Left lung (tissue), 10 donors: ENCODE results near the gene ERO1B. TPM values are rescaled to one million over a fixed set of nuclear protein-coding genes. Genes with fewer than 3 reads are reported as not detected.
"Not testable (repeated sequence)": the region's sequence is repeated elsewhere in the genome, so short reads cannot be mapped to it uniquely, and the experiment has no call there.

Experiments used
- ATAC-seq: fragments of 200-7000 bp; cut with Tn5 transposase; one replicate; pipeline ENCODE4 v1.9.1; 2020; ENCODE audit warnings: moderate library complexity
- DNase-seq, 4 donors: peaks; one replicate each; pipeline ENCODE4 v3.0.0-alpha.2; 2013 to 2020
- H3K27ac ChIP-seq, 2 donors: fragments of 200-600 bp; sonication (generic) in 1 of 2; one replicate each; pipeline versions ENCODE4 v1.5.0 to v1.8.0; 2020 to 2021
- H3K27me3 ChIP-seq, 2 donors: fragments of 200-600 bp; sonication (generic) in 1 of 2; one replicate each; pipeline versions ENCODE4 v1.5.0 to v1.8.0; 2020 to 2021
- H3K36me3 ChIP-seq, 2 donors: fragments of 200-600 bp; sonication (generic) in 1 of 2; one replicate each; pipeline versions ENCODE4 v1.5.0 to v1.8.0; 2020 to 2021
- H3K4me1 ChIP-seq, 2 donors: fragments of 200-600 bp; one replicate each; pipeline ENCODE4 v1.8.0; 2021
- H3K4me3 ChIP-seq, 2 donors: fragments of 200-600 bp; sonication (generic) in 1 of 2; one replicate each; pipeline versions ENCODE4 v1.5.0 to v1.8.0; 2020 to 2021; ENCODE audit warnings: mild to moderate bottlenecking in 1 of 2
- H3K9me3 ChIP-seq, 2 donors: fragments of 200-600 bp; sonication (generic) in 1 of 2; one replicate each; pipeline versions ENCODE4 v1.5.0 to v1.8.0; 2020 to 2021
- CTCF ChIP-seq, 2 donors: fragments of 200-600 bp; sonication (generic) in 1 of 2; IDR thresholded peaks; one replicate each; pipeline versions ENCODE4 v1.5.0 to v1.8.0; 2021; ENCODE audit warnings: antibody characterized with exemption in 2 of 2
- intact Hi-C, 2 donors: fragments of 100-400 bp; cut with DNase I; formaldehyde crosslinking; loops; one replicate each; pipeline versions ENCODE4 v1.11.2 to v1.14.2; 2022
- polyA plus RNA-seq, 6 donors: library from polyadenylated mRNA; unstranded; fragments of 120-200 nt; gene quantifications; one replicate each; pipeline ENCODE4 v1.2.1, GENCODE V29; 2013; ENCODE audit not compliant: insufficient read length in 6 of 6
- total RNA-seq, 2 donors: library from RNA; stranded (reverse); fragmentation: NEBNext Ultra II Directional; extraction: Animal tissue kit (Norgen Biotek cat#: 25700); gene quantifications; one replicate each; pipeline ENCODE4 v1.2.1, GENCODE V29; 2021
- donor health status: DM: no; HTN: yes; CAD: no.
- donor health status: DM: no; HTN: no; CAD: no.

The ERO1B gene
- total and polyA plus RNA-seq, 8 donors = 5.8 to 11.1 (median 9.5) TPM

DNA sequence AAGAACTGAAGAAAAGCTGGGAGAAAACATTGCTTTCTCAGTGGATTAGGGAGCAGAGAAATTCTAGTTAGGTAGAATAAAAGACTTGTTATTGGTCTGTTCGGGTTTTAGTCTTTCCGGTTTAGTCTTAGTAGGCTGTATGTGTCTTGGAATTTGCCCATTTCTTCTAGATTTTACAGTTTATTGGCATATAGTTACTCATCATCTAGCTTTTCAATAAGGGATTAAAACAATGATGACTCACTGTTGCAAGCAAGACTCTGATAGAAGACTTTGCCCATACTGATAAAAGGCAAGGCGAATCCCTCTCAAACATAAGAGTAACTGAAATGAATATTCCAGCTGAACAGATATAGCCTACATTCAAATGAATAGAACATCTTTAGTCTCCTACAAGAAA is 77.1 kb downstream of the ERO1B start:
- H3K36me3 ChIP-seq = peaks cover 0 to 26% of the 10 kb centered on the region in 2 donors
- H3K4me1 ChIP-seq = peaks cover 0 to 4% of the 10 kb centered on the region in 2 donors
- intact Hi-C loops = no loop called here
- H3K9me3 ChIP-seq = peaks cover 4 to 23% of the 10 kb centered on the region in 2 donors
- no peak overlapping the region for H3K27ac ChIP-seq
- DNase-seq = no peak
- no peak overlapping the region for H3K4me3 ChIP-seq
- H3K27me3 ChIP-seq = no peaks in the 10 kb centered on the region
- no peak for TF ChIP-seq CTCF (IDR thresholded peaks at IDR 0.05)
- no peak for ATAC-seq

- peaks cover 4 to 29% of the 10 kb centered on the region in 2 donors for H3K9me3 ChIP-seq
- TF ChIP-seq CTCF (IDR thresholded peaks at IDR 0.05) = no peak
- DNase-seq (no peak), ATAC-seq (no peak)
- H3K27ac ChIP-seq = no peak overlapping the region
- no peaks in the 10 kb centered on the region for H3K27me3 ChIP-seq
- peaks cover 0 to 4% of the 10 kb centered on the region in 2 donors for H3K4me1 ChIP-seq
- H3K36me3 ChIP-seq = peaks cover 0 to 26% of the 10 kb centered on the region in 2 donors
- no peak overlapping the region for H3K4me3 ChIP-seq
- intact Hi-C loops = no loop called here
These were observed 77.7 kb downstream of the ERO1B start for GRCh38 chr1:236204039-236204438.

- no peak for TF ChIP-seq CTCF (IDR thresholded peaks at IDR 0.05)
- Histone ChIP-seq H3K36me3 (peaks cover 0 to 27% of the 10 kb centered on the region in 2 donors), H3K9me3 (peaks cover 4 to 52% of the 10 kb centered on the region in 2 donors), H3K27ac (no peak overlapping the region), H3K27me3 (no peaks in the 10 kb centered on the region), H3K4me1 (no peaks in the 10 kb centered on the region), H3K4me3 (no peak overlapping the region)
- DNase-seq = no peak
- no peak for ATAC-seq
- intact Hi-C loops = no loop called here
These were observed 80.0 kb downstream of the ERO1B start for GRCh38 chr1:236201786-236202185.

- Histone ChIP-seq H3K4me3 (no peak overlapping the region), H3K27ac (no peak overlapping the region), H3K27me3 (no peaks in the 10 kb centered on the region), H3K9me3 (peaks cover 4 to 60% of the 10 kb centered on the region in 2 donors), H3K4me1 (no peaks in the 10 kb centered on the region), H3K36me3 (peaks cover 0 to 27% of the 10 kb centered on the region in 2 donors)
- TF ChIP-seq CTCF (IDR thresholded peaks at IDR 0.05) = no peak
- DNase-seq (no peak), ATAC-seq (no peak)
- intact Hi-C loops = no loop called here
These were observed 80.8 kb downstream of the ERO1B start for GRCh38 chr1:236200925-236201324.

DNA sequence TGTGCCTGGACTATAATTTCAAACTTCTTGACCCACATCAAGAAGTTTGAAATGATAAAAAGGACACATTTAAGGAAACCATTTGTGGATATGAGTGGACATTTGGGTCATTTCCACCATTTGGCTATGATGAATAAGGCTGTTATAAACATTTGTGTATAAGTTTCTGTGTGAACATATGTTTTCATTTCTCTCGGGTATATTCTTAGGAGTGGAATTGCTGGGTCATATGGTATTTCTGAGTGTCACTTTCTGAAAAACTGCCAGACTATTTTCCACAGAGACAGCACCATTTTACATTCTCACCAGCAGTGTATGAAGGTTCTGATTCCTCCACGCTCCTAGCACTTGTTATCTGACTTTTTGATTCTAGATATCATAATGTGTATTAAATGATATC is 88.6 kb downstream of the ERO1B start:
- peaks cover 0 to 23% of the 10 kb centered on the region in 2 donors for H3K36me3 ChIP-seq
- ATAC-seq = no peak

DNA sequence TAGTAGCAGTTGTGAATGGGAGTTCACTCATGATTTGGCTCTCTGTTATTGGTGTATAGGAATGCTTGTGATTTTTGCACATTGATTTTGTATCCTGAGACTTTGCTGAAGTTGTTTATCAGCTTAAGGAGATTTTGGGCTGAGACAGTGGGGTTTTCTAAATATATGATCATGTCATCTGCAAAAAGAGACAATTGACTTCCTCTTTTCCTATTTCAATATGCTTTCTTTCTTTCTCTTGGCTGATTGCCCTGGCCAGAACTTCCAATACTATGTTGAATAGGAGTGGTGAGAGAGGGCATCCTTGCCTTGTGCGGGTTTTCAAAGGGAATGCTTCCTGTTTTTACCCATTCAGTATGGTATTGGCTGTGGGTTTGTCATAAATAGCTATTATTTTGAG is 93.7 kb downstream of the ERO1B start:
- H3K27me3 ChIP-seq, H3K27ac ChIP-seq, DNase-seq, H3K4me1 ChIP-seq, intact Hi-C loops, H3K4me3 ChIP-seq, ATAC-seq: not testable (repeated sequence)
- Histone ChIP-seq H3K36me3 (peaks cover 0 to 42% of the 10 kb centered on the region in 2 donors), H3K9me3 (peaks cover 0 to 18% of the 10 kb centered on the region in 2 donors)

More for the DNA sequence above, 88.6 kb downstream of the ERO1B start:
- no peak for DNase-seq
- no peak overlapping the region for H3K4me3 ChIP-seq
- no peak for TF ChIP-seq CTCF (IDR thresholded peaks at IDR 0.05)
- H3K27me3 ChIP-seq = no peaks in the 10 kb centered on the region
- H3K9me3 ChIP-seq = peaks cover 0 to 44% of the 10 kb centered on the region in 2 donors
- intact Hi-C loops = no loop called here
- H3K27ac ChIP-seq = no peak overlapping the region
- no peaks in the 10 kb centered on the region for H3K4me1 ChIP-seq

DNA sequence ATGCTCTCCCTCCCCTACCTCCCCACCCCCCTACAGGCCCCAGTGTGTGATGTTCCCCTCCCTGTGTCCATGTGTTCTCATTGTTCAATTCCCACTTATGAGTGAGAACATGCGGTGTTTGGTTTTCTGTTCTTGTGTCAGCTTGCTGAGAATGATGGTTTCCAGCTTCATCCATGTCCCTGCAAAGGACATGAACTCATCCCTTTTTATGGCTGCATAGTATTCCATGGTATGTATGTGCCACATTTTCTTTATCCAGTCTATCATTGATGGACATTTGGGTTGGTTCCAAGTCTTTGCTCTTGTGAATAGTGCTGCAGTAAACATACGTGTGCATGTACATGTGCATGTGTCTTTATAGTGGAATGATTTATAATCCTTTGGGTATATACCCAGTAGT is 95.3 kb downstream of the ERO1B start:
- intact Hi-C loops, H3K27ac ChIP-seq, H3K4me1 ChIP-seq, H3K4me3 ChIP-seq, DNase-seq, ATAC-seq, H3K27me3 ChIP-seq: not testable (repeated sequence)
- Histone ChIP-seq H3K9me3 (peaks cover 0 to 13% of the 10 kb centered on the region in 2 donors), H3K36me3 (peaks cover 0 to 29% of the 10 kb centered on the region in 2 donors)
